HG02970 (cell line): ENCODE data around the gene RAVER2.

Source experiments
- ATAC-seq: cut with Tn5 transposase; IDR thresholded peaks from one replicate; pipeline ENCODE4 v1.9.1; 2021; ENCODE audit warnings: mild to moderate bottlenecking, moderate library complexity, moderate number of reproducible peaks; ENCODE audit not compliant: unreplicated experiment, low FRiP score

RAVER2 gene

GRCh38 chr1:64872067-64872466, 127.2 kb downstream of the RAVER2 start:
- ATAC-seq = no peak

DNA sequence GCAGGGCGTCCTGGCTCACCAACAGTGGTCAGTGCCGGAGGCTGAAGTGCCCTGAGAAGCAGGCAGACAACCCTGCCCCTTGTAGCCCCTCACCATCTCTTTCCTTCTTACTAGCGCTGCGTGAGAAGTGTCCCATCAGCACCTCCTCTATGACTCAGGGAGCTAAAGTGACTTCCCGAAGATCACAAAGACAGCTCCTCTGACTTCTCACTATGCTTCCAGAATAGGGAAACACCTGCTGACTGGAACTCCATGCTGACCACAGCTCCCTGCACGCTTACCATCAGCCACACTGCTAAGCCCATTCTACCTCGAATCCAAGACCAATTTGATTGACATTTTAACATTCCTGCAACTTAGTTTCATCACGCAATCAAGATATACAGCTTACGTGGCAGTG, 128.7 kb downstream of the RAVER2 start:
- ATAC-seq = no peak

DNA sequence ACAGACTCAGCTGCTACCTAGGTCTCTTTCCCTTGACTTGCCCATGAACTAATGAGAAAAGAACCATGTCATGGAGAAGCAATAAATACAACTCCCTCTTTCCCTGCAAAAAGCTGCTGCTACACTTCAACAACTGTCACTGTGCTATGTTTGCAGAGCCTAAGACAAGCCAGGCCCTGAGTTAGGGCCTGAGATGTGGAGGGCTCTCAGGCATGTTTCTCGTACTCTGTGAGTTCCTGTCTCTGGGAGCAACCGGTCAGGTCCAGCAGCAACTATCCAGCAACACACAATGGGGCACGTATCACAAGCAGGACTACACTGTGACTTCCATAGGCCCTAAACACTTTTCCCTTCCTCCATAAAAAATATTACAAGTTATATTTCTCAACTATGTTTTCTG, 129.8 kb downstream of the RAVER2 start:
- ATAC-seq = no peak

DNA sequence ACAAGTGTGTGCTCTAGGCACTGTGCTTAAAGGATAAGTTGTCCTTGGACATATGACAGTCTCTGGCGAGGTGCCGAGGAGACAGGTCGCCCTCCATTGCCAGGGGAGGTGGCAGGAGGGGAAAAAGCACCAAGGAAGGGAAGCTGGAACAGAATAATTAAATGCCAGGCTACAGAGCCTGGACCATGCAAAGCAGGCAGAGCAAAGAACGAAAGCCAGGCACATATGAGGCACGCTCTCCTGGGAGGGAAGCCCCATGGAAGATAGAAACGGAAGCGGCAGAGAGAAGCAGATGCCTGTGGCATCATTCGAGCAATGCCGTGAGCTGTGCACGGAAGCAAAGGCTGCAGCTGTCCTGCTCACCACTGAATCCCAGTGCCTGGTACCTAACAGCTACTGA, 130.2 kb downstream of the RAVER2 start:
- no peak for ATAC-seq

GRCh38 chr1:64875606-64876005, 130.7 kb downstream of the RAVER2 start:
- no peak for ATAC-seq

- no peak for ATAC-seq
Measured at GRCh38 chr1:64877151-64877550, 132.3 kb downstream of the RAVER2 start.

GRCh38 chr1:64877598-64877997, 132.7 kb downstream of the RAVER2 start:
- no peak for ATAC-seq

DNA sequence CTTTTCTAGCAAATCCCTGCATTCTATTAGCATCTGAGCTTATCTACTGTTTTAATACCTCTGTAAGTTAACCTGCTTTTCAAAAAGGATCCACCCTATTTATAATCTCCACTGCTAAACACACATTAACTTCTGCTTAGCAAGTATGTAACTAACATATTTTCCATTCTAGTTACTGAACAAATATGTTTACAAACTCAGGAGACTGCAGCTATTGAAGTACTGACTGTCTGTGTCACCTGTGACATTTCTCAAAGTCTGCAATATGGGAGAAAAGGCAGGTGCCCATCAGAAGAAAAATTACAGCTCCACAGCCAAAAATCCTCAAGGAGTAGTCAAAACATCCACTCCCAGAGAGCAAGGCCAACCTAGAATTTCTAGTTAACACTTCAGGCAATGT, 133.2 kb downstream of the RAVER2 start:
- ATAC-seq = no peak

DNA sequence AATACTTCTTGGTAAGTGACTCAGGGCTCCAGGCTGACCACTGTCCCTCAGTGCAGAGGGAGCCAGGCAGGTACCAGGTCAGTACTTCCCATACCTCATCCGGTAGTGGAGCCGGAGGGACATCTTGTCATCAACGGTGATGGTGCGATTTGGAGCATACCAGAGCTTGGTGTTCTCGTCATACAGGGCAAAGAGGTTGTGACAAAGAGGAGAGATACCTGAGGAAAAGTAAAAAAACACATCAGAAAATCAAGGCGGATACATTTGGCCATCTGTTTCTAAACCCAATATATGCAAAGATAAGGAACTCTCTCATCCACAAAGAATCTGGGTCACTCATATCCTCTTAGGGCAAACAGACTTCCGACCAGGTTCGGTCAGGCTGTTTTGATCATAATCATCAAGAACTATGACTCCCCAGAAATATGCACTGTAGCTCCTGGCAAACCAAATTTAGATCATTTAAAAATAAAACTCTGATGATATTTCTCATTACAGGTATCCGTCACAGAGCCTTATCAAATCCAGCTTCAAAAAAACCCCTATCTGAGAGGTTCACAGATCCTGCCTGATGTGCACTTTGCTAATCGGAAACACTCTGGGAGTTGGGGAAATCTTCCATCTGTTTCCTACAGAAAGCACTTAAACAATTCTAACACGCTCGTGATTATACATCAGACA, 134.2 kb downstream of the RAVER2 start:
- no peak for ATAC-seq

- no peak for ATAC-seq
Measured at GRCh38 chr1:64880449-64880848, 135.6 kb downstream of the RAVER2 start.

- no peak for ATAC-seq
Measured at GRCh38 chr1:64881281-64881680, 136.4 kb downstream of the RAVER2 start.
